ENCODE results near the gene HIGD2B. TPM values are rescaled to one million over a fixed set of nuclear protein-coding genes. Genes with fewer than 3 reads are reported as not detected.
"Not testable (repeated sequence)": the region's sequence is repeated elsewhere in the genome, so short reads cannot be mapped to it uniquely, and the experiment has no call there.

The HIGD2B gene
- total and polyA plus RNA-seq, 5 donors, result not detected

GRCh38 chr15:72636519-72637282 lies 49.3 kb downstream of the HIGD2B start:
- H3K27ac ChIP-seq (ENCODE audit: low read length), result not testable (repeated sequence)
- under 1% methylated on average over 22 of the region's 43 CpGs for WGBS

GRCh38 chr15:72629068-72629570 lies 56.9 kb downstream of the HIGD2B start:
- H3K4me1 ChIP-seq (ENCODE audit: control insufficient read depth, insufficient read depth, low read length); H3K9me3 ChIP-seq (ENCODE audit: control insufficient read depth, low read length); H3K27ac ChIP-seq (ENCODE audit: low read length); H3K27me3 ChIP-seq (ENCODE audit: control insufficient read depth, insufficient read depth); DNase-seq; ATAC-seq; intact Hi-C loops (cut with DNase I); H3K4me3 ChIP-seq (ENCODE audit: low read length): not testable (repeated sequence)
- 80% methylated on average over 7 of the region's 7 CpGs for WGBS

More at GRCh38 chr15:72636519-72637282, 49.3 kb downstream of the HIGD2B start:
- H3K4me1 ChIP-seq (ENCODE audit: control insufficient read depth, insufficient read depth, low read length); H3K27me3 ChIP-seq (ENCODE audit: control insufficient read depth, insufficient read depth); intact Hi-C loops (cut with DNase I); H3K9me3 ChIP-seq (ENCODE audit: control insufficient read depth, low read length): not testable (repeated sequence)
- H3K4me3 ChIP-seq (ENCODE audit: low read length), result peak overlapping the region; percentile 13
- DNase-seq (peak; percentile 81 to 91 (median 91)), ATAC-seq (peak; percentile 90 to 94)

GRCh38 chr15:72628249-72629067 lies 57.5 kb downstream of the HIGD2B start:
- H3K4me1 ChIP-seq (ENCODE audit: control insufficient read depth, insufficient read depth, low read length); H3K9me3 ChIP-seq (ENCODE audit: control insufficient read depth, low read length); H3K27me3 ChIP-seq (ENCODE audit: control insufficient read depth, insufficient read depth); H3K27ac ChIP-seq (ENCODE audit: low read length); DNase-seq; ATAC-seq; H3K4me3 ChIP-seq (ENCODE audit: low read length); intact Hi-C loops (cut with DNase I): not testable (repeated sequence)
- 88% methylated on average over 11 of the region's 11 CpGs for WGBS

- H3K27me3 ChIP-seq (ENCODE audit: control insufficient read depth, insufficient read depth); H3K27ac ChIP-seq (ENCODE audit: low read length); DNase-seq; H3K4me1 ChIP-seq (ENCODE audit: control insufficient read depth, insufficient read depth, low read length); intact Hi-C loops (cut with DNase I); H3K9me3 ChIP-seq (ENCODE audit: control insufficient read depth, low read length); ATAC-seq; H3K4me3 ChIP-seq (ENCODE audit: low read length): not testable (repeated sequence)
- 67% methylated on average over 3 of the region's 3 CpGs for WGBS
Measured at GRCh38 chr15:72626153-72626552, 59.8 kb downstream of the HIGD2B start.

Other genes starting within 250 kb of the HIGD2B start
- 100 to 1,000 TPM; 147 to 159 (median 153) TPM for gene ARIH1, start 211.9 kb downstream of the HIGD2B start, total RNA-seq
- gene ARIH1, start 211.9 kb downstream of the HIGD2B start, polyA plus RNA-seq, result 30.5 TPM
- not detected for gene GOLGA6B, start 31.5 kb downstream of the HIGD2B start, total RNA-seq
- gene GOLGA6B, start 31.5 kb downstream of the HIGD2B start, polyA plus RNA-seq, result not detected
- 10 to 100 TPM in 1 of 4 donors, 1 to 10 TPM in 3; 8.9 to 13.8 (median 9.8) TPM for gene BBS4, start within 50 bp of the HIGD2B start, total RNA-seq
- 7.0 TPM for gene BBS4, start within 50 bp of the HIGD2B start, polyA plus RNA-seq
- gene ADPGK, start 97.6 kb upstream of the HIGD2B start, total RNA-seq, result 10 to 100 TPM; 17.6 to 21.7 (median 18.1) TPM
- gene ADPGK, start 97.6 kb upstream of the HIGD2B start, polyA plus RNA-seq, result 12.6 TPM